ENCODE results near the gene S100P.

S100P gene

GRCh38 chr4:6733358-6734164, 39.9 kb downstream of the S100P start:
- CTCF ChIA-PET: no interaction called here
- POLR2A ChIA-PET: no interaction called here
- Histone ChIP-seq H3K27ac (ENCODE audit: insufficient read depth in 1 of 2, low read depth in 1 of 2, low read length in 2 of 2, poor library complexity in 1 of 2, severe bottlenecking in 2 of 2) (peak overlapping the region in 1 of 2 experiments; percentile 68), H3K36me3 (ENCODE audit: control insufficient read depth in 4 of 4, insufficient read depth in 4 of 4, low read length in 3 of 4) (no peaks in the 10 kb centered on the region), H3K9me3 (ENCODE audit: control extremely low read depth in 1 of 5, control insufficient read depth in 4 of 5, insufficient read depth in 2 of 5, low read depth in 1 of 5, low read length in 4 of 5) (no peaks in the 10 kb centered on the region), H3K4me1 (ENCODE audit: control extremely low read depth in 1 of 4, control insufficient read depth in 4 of 4, insufficient read depth in 4 of 4, low read length in 3 of 4) (peaks cover 0 to 2% (median 0%) of the 10 kb centered on the region in 4 experiments), H3K4me3 (ENCODE audit: control insufficient read depth in 1 of 7, extremely low read depth in 1 of 7, insufficient read depth in 4 of 7, low read depth in 2 of 7, low read length in 6 of 7) (no peak overlapping the region), H3K27me3 (replicated peaks in 2 of 5; ENCODE audit: control insufficient read depth in 4 of 5, insufficient read depth in 5 of 5, low read length in 4 of 5) (peaks cover 0 to 5% (median 4%) of the 10 kb centered on the region in 5 experiments)
- DNase-seq: no peak
- WGBS (ENCODE audit: insufficient coverage): 95% methylated on average over 25 of the region's 27 CpGs

GRCh38 chr4:6734165-6734786, 40.6 kb downstream of the S100P start:
- H3K4me3 ChIP-seq (ENCODE audit: control insufficient read depth in 1 of 7, extremely low read depth in 1 of 7, insufficient read depth in 4 of 7, low read depth in 2 of 7, low read length in 6 of 7): no peak overlapping the region
- 88% methylated on average over 14 of the region's 16 CpGs for WGBS (ENCODE audit: insufficient coverage)
- H3K9me3 ChIP-seq (ENCODE audit: control extremely low read depth in 1 of 5, control insufficient read depth in 4 of 5, insufficient read depth in 2 of 5, low read depth in 1 of 5, low read length in 4 of 5): no peaks in the 10 kb centered on the region
- no peaks in the 10 kb centered on the region for H3K36me3 ChIP-seq (ENCODE audit: control insufficient read depth in 4 of 4, insufficient read depth in 4 of 4, low read length in 3 of 4)
- ChIA-PET CTCF (interaction anchor here (2.3 kb wide), 1 partner anchor 139 kb away, joined by 6 read pairs; no protein-coding TSS in a partner anchor), POLR2A (no interaction called here)
- H3K4me1 ChIP-seq (ENCODE audit: control extremely low read depth in 1 of 4, control insufficient read depth in 4 of 4, insufficient read depth in 4 of 4, low read length in 3 of 4): peaks cover 0 to 2% (median 0%) of the 10 kb centered on the region in 4 experiments
- no peak overlapping the region for H3K27ac ChIP-seq (ENCODE audit: insufficient read depth in 1 of 2, low read depth in 1 of 2, low read length in 2 of 2, poor library complexity in 1 of 2, severe bottlenecking in 2 of 2)
- peaks cover 0 to 5% (median 4%) of the 10 kb centered on the region in 5 experiments for H3K27me3 ChIP-seq (replicated peaks in 2 of 5; ENCODE audit: control insufficient read depth in 4 of 5, insufficient read depth in 5 of 5, low read length in 4 of 5)
- DNase-seq: no peak

- peaks cover 0 to 5% (median under 1%) of the 10 kb centered on the region in 5 experiments for H3K27me3 ChIP-seq (replicated peaks in 2 of 5; ENCODE audit: control insufficient read depth in 4 of 5, insufficient read depth in 5 of 5, low read length in 4 of 5)
- WGBS (ENCODE audit: insufficient coverage): 100% methylated on average over 1 of the region's 4 CpGs
- H3K4me3 ChIP-seq (ENCODE audit: control insufficient read depth in 1 of 7, extremely low read depth in 1 of 7, insufficient read depth in 4 of 7, low read depth in 2 of 7, low read length in 6 of 7): no peak overlapping the region
- ChIA-PET CTCF (interaction anchor here (1.5 kb wide), 1 partner anchor 29 kb away, joined by 3 read pairs; no protein-coding TSS in a partner anchor), POLR2A (no interaction called here)
- H3K36me3 ChIP-seq (ENCODE audit: control insufficient read depth in 4 of 4, insufficient read depth in 4 of 4, low read length in 3 of 4): no peaks in the 10 kb centered on the region
- H3K27ac ChIP-seq (ENCODE audit: insufficient read depth in 1 of 2, low read depth in 1 of 2, low read length in 2 of 2, poor library complexity in 1 of 2, severe bottlenecking in 2 of 2): no peak overlapping the region
- no peaks in the 10 kb centered on the region for H3K4me1 ChIP-seq (ENCODE audit: control extremely low read depth in 1 of 4, control insufficient read depth in 4 of 4, insufficient read depth in 4 of 4, low read length in 3 of 4)
- DNase-seq: no peak
- no peaks in the 10 kb centered on the region for H3K9me3 ChIP-seq (ENCODE audit: control extremely low read depth in 1 of 5, control insufficient read depth in 4 of 5, insufficient read depth in 2 of 5, low read depth in 1 of 5, low read length in 4 of 5)
These were observed 46.2 kb downstream of the S100P start for GRCh38 chr4:6739920-6740319.

GRCh38 chr4:6740347-6740746, 46.7 kb downstream of the S100P start:
- H3K27ac ChIP-seq (ENCODE audit: insufficient read depth in 1 of 2, low read depth in 1 of 2, low read length in 2 of 2, poor library complexity in 1 of 2, severe bottlenecking in 2 of 2): no peak overlapping the region
- CTCF ChIA-PET: interaction anchor here (1.5 kb wide), 1 partner anchor 28 kb away, joined by 3 read pairs; no protein-coding TSS in a partner anchor
- POLR2A ChIA-PET: no interaction called here
- no peak overlapping the region for H3K4me3 ChIP-seq (ENCODE audit: control insufficient read depth in 1 of 7, extremely low read depth in 1 of 7, insufficient read depth in 4 of 7, low read depth in 2 of 7, low read length in 6 of 7)
- WGBS (ENCODE audit: insufficient coverage): 98% methylated on average over 8 of the region's 8 CpGs
- no peaks in the 10 kb centered on the region for H3K36me3 ChIP-seq (ENCODE audit: control insufficient read depth in 4 of 4, insufficient read depth in 4 of 4, low read length in 3 of 4)
- no peaks in the 10 kb centered on the region for H3K9me3 ChIP-seq (ENCODE audit: control extremely low read depth in 1 of 5, control insufficient read depth in 4 of 5, insufficient read depth in 2 of 5, low read depth in 1 of 5, low read length in 4 of 5)
- no peak for DNase-seq
- H3K27me3 ChIP-seq (replicated peaks in 2 of 5; ENCODE audit: control insufficient read depth in 4 of 5, insufficient read depth in 5 of 5, low read length in 4 of 5): peaks cover 0 to 5% (median 0%) of the 10 kb centered on the region in 5 experiments
- no peaks in the 10 kb centered on the region for H3K4me1 ChIP-seq (ENCODE audit: control extremely low read depth in 1 of 4, control insufficient read depth in 4 of 4, insufficient read depth in 4 of 4, low read length in 3 of 4)

GRCh38 chr4:6742507-6742906, 48.8 kb downstream of the S100P start:
- ChIA-PET POLR2A (no interaction called here), CTCF (no interaction called here)
- H3K27me3 ChIP-seq (replicated peaks in 2 of 5; ENCODE audit: control insufficient read depth in 4 of 5, insufficient read depth in 5 of 5, low read length in 4 of 5): peaks cover 0 to 5% (median 0%) of the 10 kb centered on the region in 5 experiments
- H3K9me3 ChIP-seq (ENCODE audit: control extremely low read depth in 1 of 5, control insufficient read depth in 4 of 5, insufficient read depth in 2 of 5, low read depth in 1 of 5, low read length in 4 of 5): no peaks in the 10 kb centered on the region
- DNase-seq: no peak
- H3K27ac ChIP-seq (ENCODE audit: insufficient read depth in 1 of 2, low read depth in 1 of 2, low read length in 2 of 2, poor library complexity in 1 of 2, severe bottlenecking in 2 of 2): no peak overlapping the region
- H3K4me1 ChIP-seq (ENCODE audit: control extremely low read depth in 1 of 4, control insufficient read depth in 4 of 4, insufficient read depth in 4 of 4, low read length in 3 of 4): no peaks in the 10 kb centered on the region
- no peak overlapping the region for H3K4me3 ChIP-seq (ENCODE audit: control insufficient read depth in 1 of 7, extremely low read depth in 1 of 7, insufficient read depth in 4 of 7, low read depth in 2 of 7, low read length in 6 of 7)
- H3K36me3 ChIP-seq (ENCODE audit: control insufficient read depth in 4 of 4, insufficient read depth in 4 of 4, low read length in 3 of 4): no peaks in the 10 kb centered on the region
- WGBS (ENCODE audit: insufficient coverage): no CpG with 5 or more reads among the region's 2 CpGs

GRCh38 chr4:6742989-6743388, 49.3 kb downstream of the S100P start:
- CTCF ChIA-PET: no interaction called here
- 88% methylated on average over 7 of the region's 11 CpGs for WGBS (ENCODE audit: insufficient coverage)
- H3K4me3 ChIP-seq (ENCODE audit: control insufficient read depth in 1 of 7, extremely low read depth in 1 of 7, insufficient read depth in 4 of 7, low read depth in 2 of 7, low read length in 6 of 7): no peak overlapping the region
- DNase-seq: no peak
- H3K36me3 ChIP-seq (ENCODE audit: control insufficient read depth in 4 of 4, insufficient read depth in 4 of 4, low read length in 3 of 4): no peaks in the 10 kb centered on the region
- H3K4me1 ChIP-seq (ENCODE audit: control extremely low read depth in 1 of 4, control insufficient read depth in 4 of 4, insufficient read depth in 4 of 4, low read length in 3 of 4): no peaks in the 10 kb centered on the region
- peaks cover 0 to 5% (median 0%) of the 10 kb centered on the region in 5 experiments for H3K27me3 ChIP-seq (replicated peaks in 2 of 5; ENCODE audit: control insufficient read depth in 4 of 5, insufficient read depth in 5 of 5, low read length in 4 of 5)
- POLR2A ChIA-PET: interaction anchor here (0.6 kb wide), 1 partner anchor 40 kb away, joined by 4 read pairs; no protein-coding TSS in a partner anchor
- no peak overlapping the region for H3K27ac ChIP-seq (ENCODE audit: insufficient read depth in 1 of 2, low read depth in 1 of 2, low read length in 2 of 2, poor library complexity in 1 of 2, severe bottlenecking in 2 of 2)
- no peaks in the 10 kb centered on the region for H3K9me3 ChIP-seq (ENCODE audit: control extremely low read depth in 1 of 5, control insufficient read depth in 4 of 5, insufficient read depth in 2 of 5, low read depth in 1 of 5, low read length in 4 of 5)
